ENCODE results near the gene KCTD2.
"Not testable (repeated sequence)": the region's sequence is repeated elsewhere in the genome, so short reads cannot be mapped to it uniquely, and the experiment has no call there.

The KCTD2 gene

DNA sequence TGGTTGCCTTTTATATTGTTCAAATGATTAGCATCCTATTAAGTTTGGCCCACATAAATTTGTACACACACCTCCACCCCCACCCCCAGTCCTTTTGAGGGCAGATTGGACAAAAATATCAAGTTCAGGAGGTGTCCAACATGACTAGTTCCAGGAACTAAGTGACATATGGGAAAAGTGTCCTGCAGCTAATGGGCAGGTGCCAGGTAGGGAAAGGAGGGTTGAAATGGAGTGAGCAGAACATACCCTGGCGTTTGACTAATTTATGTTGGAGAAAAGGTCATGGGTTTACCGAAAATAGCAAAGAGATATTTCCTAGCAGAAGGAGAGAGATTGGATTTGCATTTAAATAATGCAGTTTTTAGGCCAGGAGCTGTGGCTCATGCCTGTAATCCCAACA, 4.9 kb downstream of the KCTD2 start:
- no peak for DNase-seq (ENCODE audit: low spot score)

DNA sequence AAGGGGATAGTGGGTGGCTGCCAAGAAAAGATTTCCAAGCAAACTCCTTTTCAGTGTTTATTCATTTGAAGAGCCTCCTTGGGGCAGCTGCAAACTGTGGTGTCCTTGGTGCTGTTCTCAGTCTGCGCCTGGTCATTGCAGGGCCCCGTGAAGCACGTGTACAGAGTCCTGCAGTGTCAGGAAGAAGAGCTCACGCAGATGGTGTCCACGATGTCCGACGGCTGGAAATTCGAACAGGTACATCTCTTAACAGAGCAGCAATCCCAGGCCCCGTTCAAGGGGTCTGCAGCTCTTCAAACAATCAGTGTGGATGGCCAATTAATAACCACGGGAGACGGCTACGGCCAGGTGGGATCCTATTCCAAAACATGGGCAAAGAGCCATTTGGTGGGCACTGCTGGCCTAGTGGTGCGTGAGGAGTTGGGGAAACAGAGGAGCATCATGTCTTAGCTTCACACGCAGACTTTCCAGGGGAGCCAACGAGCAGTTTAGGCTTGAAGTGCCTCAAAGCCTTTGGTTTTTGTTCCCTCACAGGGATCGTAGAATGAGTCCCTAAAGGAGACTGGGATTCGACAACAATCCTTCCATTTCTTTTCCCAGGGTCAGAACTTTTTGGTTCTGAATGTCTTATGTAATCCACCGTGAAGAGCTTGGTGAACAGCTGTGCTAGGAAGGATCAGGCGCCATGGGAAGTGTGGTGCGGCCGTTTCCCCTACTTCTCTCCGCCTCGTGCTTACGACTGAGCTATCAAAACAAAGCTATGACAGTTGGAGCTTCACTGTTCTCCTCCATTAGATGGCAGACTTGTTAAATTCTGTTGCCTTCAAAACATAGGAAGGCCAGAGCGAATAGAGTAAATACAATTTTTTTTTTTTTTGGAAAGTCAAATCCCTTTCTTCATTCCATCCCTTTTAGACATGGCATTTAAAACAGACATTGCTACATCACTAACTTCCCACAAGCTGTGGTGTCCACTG, 12.6 kb downstream of the KCTD2 start:
- peak; percentile 37 for DNase-seq (ENCODE audit: low spot score)

DNA sequence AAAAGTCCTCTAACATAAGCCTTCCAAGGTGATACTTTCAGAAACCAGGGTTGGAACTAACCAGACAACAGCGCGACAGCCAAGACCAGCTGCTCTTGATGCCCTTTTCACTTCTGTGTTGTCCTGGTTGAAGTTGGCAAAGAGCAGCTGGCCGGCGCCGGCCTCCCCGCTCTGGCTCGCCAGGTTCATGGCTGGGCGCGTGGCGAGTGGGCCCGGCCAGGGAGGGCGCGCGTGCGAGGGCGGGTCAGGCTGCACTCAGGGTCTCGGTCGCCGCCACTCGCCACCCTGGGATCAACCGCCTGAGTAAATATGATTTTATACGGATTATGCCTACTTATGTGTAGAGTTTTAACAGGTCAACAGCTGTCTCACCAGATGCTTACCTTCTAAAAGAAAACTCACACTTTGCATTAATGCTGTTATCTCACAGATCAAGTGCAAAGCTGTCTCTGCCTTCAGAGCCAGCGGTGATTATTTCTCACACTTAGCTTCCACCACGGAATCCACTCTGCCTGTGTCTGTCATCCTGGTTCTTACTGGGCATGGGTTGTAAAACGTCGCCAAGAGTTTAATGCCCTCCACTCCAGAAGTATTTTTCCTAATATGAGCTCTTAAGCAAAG, 13.5 kb downstream of the KCTD2 start:
- DNase-seq (ENCODE audit: low spot score) = no peak

DNA sequence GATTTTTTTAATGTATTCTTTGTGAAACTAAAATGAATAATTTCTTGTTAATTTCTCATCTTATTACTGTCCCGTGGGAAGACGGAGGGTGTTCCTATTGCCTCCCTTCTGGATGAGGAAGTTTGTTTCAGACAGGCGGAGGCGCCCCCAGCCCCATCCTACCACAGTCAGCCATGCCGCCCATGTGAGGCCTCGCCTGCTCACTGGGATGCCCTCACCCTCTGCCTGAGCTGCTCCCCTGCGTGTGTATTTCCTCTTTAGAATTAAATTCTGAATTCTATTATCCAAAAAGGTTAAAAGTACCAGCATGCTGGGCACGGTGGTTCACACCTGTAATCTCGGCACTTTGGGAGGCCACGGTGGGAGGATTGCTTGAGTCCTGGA, 14.0 kb downstream of the KCTD2 start:
- no peak for DNase-seq (ENCODE audit: low spot score)

DNA sequence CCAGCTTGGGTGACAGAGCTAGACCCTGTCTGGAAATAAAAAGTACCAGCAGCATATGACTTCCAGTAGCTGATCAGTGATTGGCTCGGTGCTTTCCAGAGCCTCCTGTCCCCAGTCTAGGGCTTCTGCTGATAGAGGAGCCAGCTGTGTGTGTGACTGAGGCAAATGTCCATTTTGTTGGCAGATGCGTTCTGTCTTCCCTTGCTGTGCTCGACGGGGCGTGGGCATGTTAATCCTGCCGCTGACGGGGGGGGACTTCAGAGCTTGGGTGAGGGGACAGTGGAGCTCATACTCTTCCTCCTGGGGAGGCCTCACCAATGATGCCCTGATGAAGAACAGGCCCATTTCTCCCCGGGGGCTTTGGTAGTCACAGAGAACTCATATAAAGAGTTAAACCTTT, 14.6 kb downstream of the KCTD2 start:
- no peak for DNase-seq (ENCODE audit: low spot score)

GRCh38 chr17:75063201-75063600, 16.2 kb downstream of the KCTD2 start:
- no peak for DNase-seq (ENCODE audit: low spot score)

DNA sequence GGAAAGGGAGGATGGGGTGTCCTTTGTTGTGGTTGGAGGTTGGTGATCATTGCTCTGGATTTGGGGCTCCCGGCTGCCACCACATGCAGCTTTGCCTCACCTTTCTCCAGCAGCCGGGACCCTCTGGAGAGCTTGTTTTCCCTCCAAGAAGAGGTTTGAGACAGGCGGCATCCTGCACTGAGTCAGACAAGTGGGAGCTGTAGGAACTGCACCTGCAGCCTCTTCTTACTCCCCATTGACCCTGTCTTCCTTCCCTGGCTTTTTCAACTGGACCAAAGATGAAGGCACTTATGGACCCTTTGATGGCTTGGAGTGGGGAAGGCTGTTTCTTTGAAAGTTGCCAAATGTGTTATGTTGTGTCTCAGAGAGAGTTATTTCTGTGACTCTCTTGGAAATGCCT, 16.6 kb downstream of the KCTD2 start:
- no peak for DNase-seq (ENCODE audit: low spot score)

DNA sequence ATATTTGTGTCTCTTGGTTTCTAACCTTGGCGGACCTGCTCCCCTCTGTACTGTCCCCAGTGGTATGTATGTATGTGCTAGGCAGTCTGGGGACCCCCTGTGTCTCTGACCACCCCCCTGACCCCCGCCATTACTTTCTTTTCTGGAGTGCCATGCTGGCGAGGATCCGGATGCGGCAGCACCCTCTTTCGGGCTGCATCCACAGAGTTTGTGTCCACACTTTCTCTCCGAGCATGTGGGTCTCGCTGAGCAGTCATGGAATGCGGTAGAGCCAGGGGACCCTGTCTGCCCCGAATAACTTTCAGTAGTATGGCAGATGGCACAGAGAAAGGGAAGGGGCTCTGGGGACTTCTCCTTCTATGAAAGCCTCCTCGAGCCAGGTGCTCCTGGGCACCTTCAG, 17.0 kb downstream of the KCTD2 start:
- DNase-seq (ENCODE audit: low spot score) = no peak

DNA sequence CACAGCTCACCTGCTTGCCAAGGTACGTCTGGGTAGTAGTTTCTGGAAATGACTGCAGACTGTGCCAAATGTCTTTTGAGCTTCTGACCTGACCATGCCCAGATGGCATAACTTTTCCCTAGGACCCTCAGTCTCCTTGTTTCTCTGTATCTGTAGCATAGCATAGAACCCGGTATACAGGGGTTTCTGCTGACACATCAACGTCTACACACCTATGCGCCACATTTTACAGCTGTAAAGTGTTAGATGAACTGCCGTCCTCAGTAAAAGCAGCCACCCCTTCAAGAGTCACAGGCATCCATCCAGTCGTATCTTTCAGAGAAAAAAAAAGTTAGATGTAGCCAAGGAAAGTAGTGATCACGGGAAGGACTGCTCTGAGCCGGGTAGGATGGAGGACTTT, 17.4 kb downstream of the KCTD2 start:
- DNase-seq (ENCODE audit: low spot score) = no peak

DNA sequence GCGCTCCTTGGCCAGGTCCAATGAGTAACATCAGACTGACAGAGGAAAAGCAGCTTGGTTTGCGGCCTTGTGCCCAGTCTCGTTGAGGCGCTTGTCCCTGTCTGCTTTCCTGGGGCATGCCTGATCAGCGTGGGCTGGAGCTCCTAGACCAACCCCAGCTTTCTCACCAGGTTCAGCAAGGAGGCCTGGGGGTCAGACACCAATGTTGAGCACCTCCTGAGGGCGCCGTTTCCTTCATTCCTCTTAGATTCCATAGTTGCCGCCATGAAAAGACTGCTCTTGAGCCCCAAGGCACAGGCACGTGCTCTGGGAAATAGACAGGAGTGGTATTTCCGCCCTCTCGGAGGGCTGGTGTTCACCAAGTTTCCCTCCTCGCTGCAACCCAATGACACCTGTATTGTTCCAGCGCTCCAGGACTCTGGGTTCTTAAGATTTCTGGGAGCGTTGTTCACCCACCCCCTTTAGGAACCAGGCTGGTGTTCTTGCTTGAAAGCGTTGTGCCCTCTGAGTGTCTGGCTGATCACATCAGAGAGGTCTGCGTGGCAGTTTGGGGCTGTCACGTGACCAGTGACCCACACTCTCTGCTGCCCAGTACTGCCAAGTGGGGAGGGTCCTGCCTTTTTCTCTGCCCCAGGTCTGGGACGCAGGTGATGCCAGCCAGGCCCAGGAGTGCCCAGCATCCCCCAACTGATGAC, 18.0 kb downstream of the KCTD2 start:
- DNase-seq (ENCODE audit: low spot score) = no peak

GRCh38 chr17:75065562-75066151, 18.6 kb downstream of the KCTD2 start:
- DNase-seq (ENCODE audit: low spot score) = no peak

DNA sequence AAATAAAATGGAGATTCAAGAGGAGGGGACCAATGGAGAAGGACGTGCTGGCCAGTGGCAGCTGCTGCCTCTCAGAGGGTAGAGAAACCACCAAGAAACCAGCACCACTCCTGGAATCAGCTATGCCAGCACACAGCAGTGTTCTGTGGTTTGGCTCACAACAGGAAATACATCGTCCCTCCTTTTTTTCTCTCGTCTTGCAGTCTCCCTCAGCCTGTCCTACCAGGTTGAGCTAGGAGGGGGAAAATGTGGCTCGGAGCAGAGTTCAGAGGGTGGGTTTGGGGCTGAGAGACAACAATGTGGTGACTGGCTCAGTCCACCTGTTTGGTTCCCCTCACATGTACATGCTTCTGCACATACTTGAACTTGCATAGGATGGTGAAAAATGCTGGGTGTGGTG, 20.8 kb downstream of the KCTD2 start:
- no peak for DNase-seq (ENCODE audit: low spot score)

DNA sequence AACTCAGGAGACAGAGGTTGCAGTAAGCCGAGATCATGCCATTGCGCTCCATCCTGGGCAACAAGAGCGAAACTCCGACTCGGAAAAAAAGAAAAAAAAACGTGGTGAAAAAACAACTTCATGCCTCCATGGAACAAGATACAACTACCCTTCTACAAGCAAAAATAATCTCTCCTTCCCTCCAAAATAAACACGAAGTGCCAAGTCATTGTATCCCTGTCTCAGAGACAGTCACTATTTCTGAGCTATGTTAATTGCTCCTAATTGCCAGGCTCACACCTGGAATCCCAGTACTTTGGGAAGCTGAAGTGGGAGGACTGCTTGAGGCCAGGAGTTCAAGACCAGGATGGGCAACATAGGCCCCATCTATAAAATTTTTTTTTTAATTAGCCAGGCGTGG, 21.7 kb downstream of the KCTD2 start:
- DNase-seq (ENCODE audit: low spot score) = no peak

GRCh38 chr17:75069783-75070182, 22.8 kb downstream of the KCTD2 start:
- peak; percentile 18 for DNase-seq (ENCODE audit: low spot score)

DNA sequence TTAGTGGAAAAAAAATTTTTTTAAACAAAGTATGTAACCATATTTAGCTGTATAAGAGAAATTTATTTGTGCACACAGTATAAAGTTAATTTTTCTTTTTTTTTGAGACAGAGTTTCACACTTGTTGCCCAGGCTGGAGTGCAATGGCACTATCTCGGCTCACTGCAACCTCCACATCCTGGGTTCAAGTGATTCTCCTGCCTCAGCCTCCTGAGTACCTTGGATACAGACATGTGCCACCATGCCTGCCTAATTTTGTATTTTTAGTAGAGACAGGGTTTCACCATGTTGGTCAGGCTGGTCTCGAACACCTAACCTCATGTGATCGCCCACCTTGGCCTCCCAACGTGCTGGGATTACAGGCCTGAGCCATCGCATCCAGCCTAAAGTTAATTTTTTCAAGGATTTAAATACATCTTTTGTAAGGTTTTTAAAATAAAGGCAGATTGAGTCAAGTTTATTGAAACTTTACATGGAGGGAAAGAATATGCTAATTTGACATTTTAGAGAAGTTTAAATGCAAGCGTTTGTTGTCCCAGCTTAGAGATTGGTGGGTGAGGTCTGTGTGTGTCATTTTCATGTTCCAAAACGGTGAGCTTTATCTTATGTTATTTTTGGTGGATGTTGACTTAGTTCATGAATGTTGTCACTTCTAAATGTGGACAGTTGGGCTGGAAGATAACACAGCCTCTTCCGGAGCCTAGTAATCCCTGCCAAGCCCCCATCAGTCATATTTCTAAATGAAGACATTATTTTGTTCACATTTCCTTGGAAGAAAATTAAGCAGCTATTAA, 24.6 kb downstream of the KCTD2 start:
- not testable (repeated sequence) for DNase-seq (ENCODE audit: low spot score)

GRCh38 chr17:75072909-75073308, 25.9 kb downstream of the KCTD2 start:
- DNase-seq (ENCODE audit: low spot score) = not testable (repeated sequence)

DNA sequence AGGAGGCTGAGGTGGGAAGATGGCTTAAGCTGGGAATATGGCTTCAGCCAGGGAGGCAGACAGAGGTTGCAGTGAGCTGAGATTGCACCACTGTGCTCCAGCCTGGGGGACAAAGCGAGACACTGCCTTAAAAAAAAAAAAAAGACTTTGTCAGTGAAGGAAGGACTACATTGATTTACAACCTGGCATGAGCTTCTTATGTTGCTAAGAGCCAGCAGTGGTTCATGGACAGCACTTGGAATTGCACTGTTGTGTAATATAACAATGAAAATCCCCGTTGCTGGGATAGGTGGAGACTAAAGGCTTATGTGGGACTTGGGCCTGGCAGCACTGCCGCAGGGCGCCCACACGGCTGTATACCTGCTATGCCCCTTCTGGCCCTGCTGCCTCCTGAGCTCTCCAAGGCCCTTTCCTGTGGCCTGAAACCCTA, 26.6 kb downstream of the KCTD2 start:
- DNase-seq (ENCODE audit: low spot score) = no peak

DNA sequence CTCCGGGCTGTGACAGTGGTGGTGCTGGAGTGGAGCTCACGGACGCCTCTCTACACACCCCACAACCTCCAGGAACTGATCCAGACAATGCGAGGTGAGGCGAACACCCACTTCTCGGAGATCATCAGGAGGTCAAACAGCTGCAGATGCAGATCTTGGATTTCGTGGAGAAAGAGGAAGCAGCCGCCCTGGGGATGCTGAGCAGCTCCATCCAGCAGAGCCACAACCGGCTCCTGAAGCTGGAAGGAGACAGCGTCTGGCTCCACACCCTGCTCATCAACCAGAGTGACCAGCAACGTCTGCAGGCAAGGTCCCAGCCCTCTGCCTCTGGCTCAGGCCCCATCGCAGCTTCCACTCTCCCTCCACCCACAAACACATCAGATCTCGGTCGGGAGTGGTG, 27.5 kb downstream of the KCTD2 start:
- DNase-seq (ENCODE audit: low spot score) = no peak

DNA sequence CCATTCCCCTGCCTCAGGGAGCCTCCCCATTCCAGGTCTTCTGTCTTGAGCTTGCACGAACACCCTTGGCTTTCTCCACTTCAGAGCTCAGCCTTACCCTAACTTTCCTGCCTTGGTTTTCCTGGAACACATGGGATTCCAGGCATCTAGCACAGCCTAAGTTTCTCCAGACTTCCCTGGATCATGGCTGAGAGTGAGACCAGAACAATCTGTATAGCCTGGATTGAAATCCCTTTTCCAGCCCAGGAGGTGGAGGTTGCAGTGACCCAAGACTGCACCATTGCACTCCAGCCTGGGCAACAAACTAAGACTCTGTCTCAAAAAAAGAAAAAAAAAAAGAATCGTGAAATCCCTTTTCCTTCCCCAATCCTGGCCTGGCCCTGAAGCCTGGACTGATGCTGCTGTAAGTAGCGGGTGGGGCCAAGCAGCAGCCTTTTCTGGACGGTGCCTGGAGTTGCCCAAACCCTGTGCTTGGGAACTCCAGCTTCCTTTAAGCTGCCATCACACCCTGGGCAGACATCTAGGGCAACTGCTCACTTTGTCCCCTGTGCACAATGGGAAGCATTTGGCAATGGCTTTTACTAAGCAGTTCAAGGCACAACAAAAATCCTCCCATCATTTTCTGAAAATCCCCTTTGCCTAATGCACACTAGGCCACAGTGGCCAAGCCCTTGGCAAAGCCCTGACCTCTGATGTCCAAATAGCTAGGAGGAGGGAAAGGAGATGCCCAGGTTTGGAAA, 28.7 kb downstream of the KCTD2 start:
- no peak for DNase-seq (ENCODE audit: low spot score)

GRCh38 chr17:75077072-75077495, 30.1 kb downstream of the KCTD2 start:
- DNase-seq (ENCODE audit: low spot score) = no peak
